GM12878 (cell line): Measurements from ENCODE around the gene RETREG3. TPM values are rescaled to one million over a fixed set of nuclear protein-coding genes. Genes with fewer than 3 reads are reported as not detected.

Source experiments
- ATAC-seq: fragments of 200-7000 bp; cut with Tn5 transposase; 3 replicates; pipeline ENCODE4 v1.9.1; 2020; ENCODE audit warnings: mild to moderate bottlenecking, moderate library complexity
- BruUV-seq: library from RNA; stranded (reverse); fragments of 400-500 nt; replicated peaks from 2 replicates; lab custom pipeline; 2021; lab: Mats Ljungman, UMichigan
- CTCF ChIA-PET: fragments of 300-600 bp; sonication (Branson Sonifier 250); formaldehyde crosslinking; extraction: SDS; loops from one replicate; lab custom pipeline; 2021; ENCODE audit warnings: inconsistent platforms; lab: Yijun Ruan, JAX
- POLR2A ChIA-PET: fragments of 350-600 bp; formaldehyde crosslinking; extraction: SDS; loops from one replicate; lab custom pipeline; 2021; ENCODE audit warnings: inconsistent platforms; lab: Charles Lee
- RAD21 ChIA-PET: fragments of 300-600 bp; sonication (Branson Sonifier 250); formaldehyde crosslinking; loops from one replicate; lab custom pipeline; 2023; ENCODE audit warnings: antibody characterized with exemption; ENCODE audit not compliant: unreplicated experiment; lab: Charles Lee
- SMC1A ChIA-PET: fragments of 300-600 bp; sonication (Branson Sonifier 250); formaldehyde crosslinking; loops from one replicate; lab custom pipeline; 2023; ENCODE audit not compliant: unreplicated experiment, uncharacterized antibody; lab: Charles Lee
- DNase-seq: peaks from one replicate; pipeline ENCODE4 v3.0.0-alpha.2; 2011; ENCODE audit warnings: low read depth, low spot score
- FAIRE-seq: peaks from 3 replicates; lab custom pipeline; 2011; peaks lifted over from hg19 to GRCh38; lab: Jason Lieb, UNC
- H2AFZ ChIP-seq: 2 replicates; pipeline ENCODE4 v1.6.0; 2011; ENCODE audit warnings: low read depth, low read length, control low read depth; ENCODE audit not compliant: control insufficient read depth
- H3K27ac ChIP-seq: 2 replicates; pipeline ENCODE4 v1.5.1; 2011; ENCODE audit warnings: control low read depth; ENCODE audit not compliant: control insufficient read depth, insufficient read depth
- H3K27me3 ChIP-seq, 2 experiments: replicated peaks in 1 of 2; 2 replicates each; pipeline versions ENCODE4 v1.6.0 to v1.6.1; 2011; ENCODE audit warnings: low read length in 1 of 2; ENCODE audit not compliant: control insufficient read depth in 2 of 2, insufficient read depth in 2 of 2
- H3K36me3 ChIP-seq, 2 experiments: 2 replicates each; pipeline ENCODE4 v1.5.1; 2011; ENCODE audit warnings: low read length in 1 of 2; ENCODE audit not compliant: control insufficient read depth in 2 of 2, insufficient read depth in 2 of 2
- H3K4me1 ChIP-seq: 2 replicates; pipeline ENCODE4 v1.6.1; 2011; ENCODE audit warnings: mild to moderate bottlenecking, low read length, moderate library complexity, mixed read lengths; ENCODE audit not compliant: control insufficient read depth, insufficient read depth
- H3K4me2 ChIP-seq: 2 replicates; pipeline ENCODE4 v1.6.0; 2011; ENCODE audit warnings: control low read depth; ENCODE audit not compliant: control insufficient read depth, insufficient read depth
- H3K4me3 ChIP-seq: fragments of 200-600 bp; sonication (generic); 2 replicates; pipeline ENCODE4 v1.5.1; 2016
- H3K79me2 ChIP-seq: 2 replicates; pipeline ENCODE4 v1.6.0; 2011; ENCODE audit warnings: low read length; ENCODE audit not compliant: control insufficient read depth, insufficient read depth
- H3K9ac ChIP-seq: 2 replicates; pipeline ENCODE4 v1.8.0; 2011; ENCODE audit warnings: low read length, control low read depth, mixed read lengths; ENCODE audit not compliant: control insufficient read depth, insufficient read depth
- H3K9me3 ChIP-seq: replicated peaks from 3 replicates; pipeline ENCODE4 v1.5.1; 2011; ENCODE audit warnings: mild to moderate bottlenecking, low read length; ENCODE audit not compliant: control insufficient read depth, insufficient read depth
- H4K20me1 ChIP-seq: 2 replicates; pipeline ENCODE4 v1.6.0; 2011; ENCODE audit not compliant: control insufficient read depth, insufficient read depth
- BCLAF1 ChIP-seq: fragments of 450-650 bp; IDR thresholded peaks from 2 replicates; pipeline ENCODE4 v1.6.1; 2017; ENCODE audit warnings: antibody characterized with exemption, mild to moderate bottlenecking, moderate library complexity
- CHD1 ChIP-seq: IDR thresholded peaks from 2 replicates; pipeline ENCODE4 v1.6.1; 2012; ENCODE audit warnings: low read depth, low read length, improper control_type of control experiment
- CHD2 ChIP-seq: IDR thresholded peaks from 2 replicates; pipeline ENCODE4 v1.6.1; 2011; ENCODE audit warnings: low read depth, low read length, improper control_type of control experiment, borderline replicate concordance
- HDAC6 ChIP-seq: fragments of 200-600 bp; sonication (generic); IDR thresholded peaks from one replicate; pipeline ENCODE4 v1.8.0; 2017; ENCODE audit warnings: antibody characterized with exemption; ENCODE audit not compliant: unreplicated experiment
- MEF2A ChIP-seq: IDR thresholded peaks from 2 replicates; pipeline ENCODE4 v1.6.1; 2011; ENCODE audit warnings: low read depth, mild to moderate bottlenecking, low read length, moderate library complexity; ENCODE audit not compliant: insufficient read depth
- MEF2B ChIP-seq: fragments of 450-650 bp; IDR thresholded peaks from 2 replicates; pipeline ENCODE4 v1.6.1; 2018; ENCODE audit warnings: mild to moderate bottlenecking, moderate library complexity; ENCODE audit not compliant: partially characterized antibody, poor library complexity, severe bottlenecking
- PRDM15 ChIP-seq: fragments of 450-650 bp; formaldehyde crosslinking; IDR thresholded peaks from 2 replicates; pipeline ENCODE4 v1.4.0; 2020; ENCODE audit warnings: mild to moderate bottlenecking, moderate library complexity
- RAD51 ChIP-seq: fragments of 450-650 bp; IDR thresholded peaks from 2 replicates; pipeline ENCODE4 v1.6.1; 2016; ENCODE audit warnings: moderate library complexity, mild to moderate bottlenecking, inconsistent platforms
- USF2 ChIP-seq: IDR thresholded peaks from 2 replicates; pipeline ENCODE4 v1.6.1; 2011; ENCODE audit warnings: low read depth, low read length, improper control_type of control experiment, borderline replicate concordance
- ZBTB33 ChIP-seq: fragments of 450-650 bp; IDR thresholded peaks from 2 replicates; pipeline ENCODE4 v1.6.1; 2017; ENCODE audit warnings: mild to moderate bottlenecking
- WGBS: methylation state at CpG from one replicate; pipeline ENCODE4 v1.1.6; 2016; ENCODE audit warnings: low lambda C conversion rate; ENCODE audit not compliant: insufficient replicate concordance, insufficient coverage; ENCODE audit errors: missing lambda C conversion rate; 5-methylcytosine and 5-hydroxymethylcytosine counted together
- in situ Hi-C: fragments of 300-500 bp; cut with MboI; formaldehyde crosslinking; loops from 9 replicates; pipeline ENCODE4 v1.14.3; 2018; ENCODE audit warnings: mixed read lengths
- intact Hi-C: fragments of 100-400 bp; cut with micrococcal nuclease; formaldehyde crosslinking; loops from one replicate; pipeline ENCODE4 v1.14.2; 2022; ENCODE audit not compliant: unreplicated experiment
- polyA plus RNA-seq, 11 experiments: library from polyadenylated mRNA; depleted of rRNA in 4 of 11; unstranded in 6 of 11; stranded (reverse) in 5 of 11; fragments of >200 nt; fragmentation: Nextera tagmentation in 4 of 11; fragmentation: Illumina TruSeq in 1 of 11; extraction: Ambion mirVana in 4 of 11; extraction: Trizol in 1 of 11; gene quantifications; 1 replicate in 1 of 11; 2 replicates in 10 of 11; pipeline versions ENCODE4 v1.2.1 to v1.2.3, GENCODE V29; 2011 to 2016; ENCODE audit warnings: inconsistent platforms in 2 of 11, missing spikeins in 2 of 11, low read depth in 1 of 11
- total RNA-seq, 4 experiments: library from RNA; depleted of rRNA in 3 of 4; stranded (reverse); fragments of >200 nt in 3 of 4; fragmentation: Illumina TruSeq in 1 of 4; extraction: Trizol in 1 of 4; gene quantifications; 2 replicates each; pipeline versions ENCODE4 v1.2.1 to v1.2.3, GENCODE V29; 2013 to 2021

Gene RETREG3
- total and polyA plus RNA-seq, 10 of the 15 experiments (the other 5 are each of a cell fraction or from before 2014, with no cell fraction given) = 7.0 to 50.6 (median 27.3) TPM

- peaks cover 13% of the 10 kb centered on the region for H3K79me2 ChIP-seq
- ChIA-PET RAD21 (interaction anchor here (0.6 to 3.4 kb wide), 8 partner anchors 8 to 415 kb away, joined by 3 to 17 read pairs (median 4); partner anchors contain the start of genes PLEKHH3 and PSMC3IP), POLR2A (interaction anchor here (0.7 to 2.1 kb wide), 5 partner anchors 13 to 146 kb away, joined by 3 to 13 read pairs (median 3); partner anchors contain the start of gene PLEKHH3), SMC1A (interaction anchor here (0.8 to 1.7 kb wide), 7 partner anchors 8 to 238 kb away, joined by 3 to 11 read pairs (median 4); partner anchors contain the start of genes MLX and VPS25), CTCF (interaction anchor here (0.9 to 3.1 kb wide), 11 partner anchors 12 to 402 kb away, joined by 3 to 21 read pairs (median 4); partner anchors contain the start of genes HSD17B1 and STAT3)
- H3K27ac ChIP-seq = peak overlapping the region; percentile 75
- TSS peak; percentile 89 for BruUV-seq
- 43% methylated on average over 26 of the region's 26 CpGs for WGBS
- H3K9me3 ChIP-seq = no peaks in the 10 kb centered on the region
- H3K36me3 ChIP-seq = peaks cover 0 to 5% of the 10 kb centered on the region in 2 experiments; a peak in 2 of 4 replicates
- DNase-seq = no peak
- peak; percentile 7 for FAIRE-seq
- no peaks in the 10 kb centered on the region for H4K20me1 ChIP-seq
- peak overlapping the region; percentile 93 for H3K4me2 ChIP-seq
- peaks cover 25% of the 10 kb centered on the region for H3K4me1 ChIP-seq
- intact Hi-C loops = loop anchor here (1.0 kb wide), 1 partner anchor 42 kb away; the partner anchor contains the start of gene PSMC3IP
- in situ Hi-C loops = no loop called here
- peak overlapping the region; percentile 77 for H3K4me3 ChIP-seq
- H2AFZ ChIP-seq = peak overlapping the region; percentile 81
- peak overlapping the region; percentile 81 for H3K9ac ChIP-seq
- peak; percentile 27; the same call in 2 of the 3 replicates for ATAC-seq
- H3K27me3 ChIP-seq = no peaks in the 10 kb centered on the region
- TF ChIP-seq RAD51 = no peak
- TF ChIP-seq ZBTB33 = peak; percentile 45; the same call in 1 of the 2 replicates
- TF ChIP-seq USF2 = no peak
- no peak for TF ChIP-seq BCLAF1
- TF ChIP-seq CHD2 = no peak
- TF ChIP-seq MEF2A = no peak
- TF ChIP-seq CHD1 = no peak
- no peak for TF ChIP-seq MEF2B
- no peak for TF ChIP-seq HDAC6
- TF ChIP-seq PRDM15 (CRISPR knock-in tag) = no peak
Measured at GRCh38 chr17:42535155-42536047, 73.8 kb downstream of the RETREG3 start.
